HG02759 (cell line): ENCODE results near the gene COX19.

ENCODE experiments used
- ATAC-seq: cut with Tn5 transposase; IDR thresholded peaks from one replicate; pipeline ENCODE4 v1.9.1; 2021; ENCODE audit warnings: mild to moderate bottlenecking, moderate library complexity; ENCODE audit not compliant: unreplicated experiment

The COX19 gene

GRCh38 chr7:974820-975681 lies at the start of gene COX19:
COX19 (minus strand) TSS chr7:975549; CDS start chr7:975509, 40 bp downstream.
- ATAC-seq: peak; percentile 72

GRCh38 chr7:1024331-1024841 lies 49.0 kb upstream of the COX19 start:
- peak; percentile 55 for ATAC-seq

- ATAC-seq: no peak
Measured at GRCh38 chr7:1022801-1023465, 47.6 kb upstream of the COX19 start.

- no peak for ATAC-seq
Measured at GRCh38 chr7:1022356-1022755, 47.0 kb upstream of the COX19 start.

- no peak for ATAC-seq
Measured at GRCh38 chr7:1021931-1022330, 46.6 kb upstream of the COX19 start.

GRCh38 chr7:1021366-1021765 lies 46.0 kb upstream of the COX19 start:
- no peak for ATAC-seq

GRCh38 chr7:1020849-1021251 lies 45.5 kb upstream of the COX19 start:
- no peak for ATAC-seq

GRCh38 chr7:1019789-1020610 lies 44.7 kb upstream of the COX19 start:
- no peak for ATAC-seq

- no peak for ATAC-seq
Measured at GRCh38 chr7:1019255-1019785, 44.0 kb upstream of the COX19 start.

- ATAC-seq: no peak
Measured at GRCh38 chr7:1018334-1018695, 43.0 kb upstream of the COX19 start.

GRCh38 chr7:1017586-1018333 lies 42.4 kb upstream of the COX19 start:
- ATAC-seq: no peak

- ATAC-seq: no peak
Measured at GRCh38 chr7:1016577-1017531, 41.5 kb upstream of the COX19 start.

- no peak for ATAC-seq
Measured at GRCh38 chr7:1015196-1016121, 40.1 kb upstream of the COX19 start.

- no peak for ATAC-seq
Measured at GRCh38 chr7:1014681-1015080, 39.3 kb upstream of the COX19 start.

- ATAC-seq: no peak
Measured at GRCh38 chr7:1013581-1013980, 38.2 kb upstream of the COX19 start.

- no peak for ATAC-seq
Measured at GRCh38 chr7:1012716-1013095, 37.4 kb upstream of the COX19 start.

GRCh38 chr7:1012004-1012715 lies 36.8 kb upstream of the COX19 start:
- ATAC-seq: no peak
